ENCODE data around the gene GSC. TPM values are rescaled to one million over a fixed set of nuclear protein-coding genes. Genes with fewer than 3 reads are reported as not detected.

The GSC gene
- polyA plus RNA-seq, 1 donor (not counting 4 experiments of a cell fraction or from before 2014, with no cell fraction given) = not detected

GRCh38 chr14:94770251-94770749 is 387 bp upstream of the GSC start:
- Histone ChIP-seq H3K9ac (ENCODE audit: control insufficient read depth, extremely low read depth, insufficient read depth, low read length) (no peak overlapping the region), H3K36me3 (ENCODE audit: control insufficient read depth in 2 of 2, extremely low read depth in 1 of 2, insufficient read depth in 2 of 2, low read length in 2 of 2) (no peaks in the 10 kb centered on the region), H3K4me3 (ENCODE audit: control insufficient read depth in 2 of 3, extremely low read depth in 1 of 3, insufficient read depth in 2 of 3, low read depth in 1 of 3, low read length in 3 of 3) (peak overlapping the region in 2 of 3 experiments; percentile 20 to 62), H3K4me2 (ENCODE audit: control insufficient read depth, extremely low read depth, insufficient read depth, low read depth, low read length) (peak overlapping the region; percentile 62), H3K4me1 (ENCODE audit: control insufficient read depth, extremely low read depth, insufficient read depth, low read length) (peaks cover 7% of the 10 kb centered on the region), H3K27ac (ENCODE audit: control insufficient read depth, insufficient read depth, low read length) (no peak overlapping the region), H3K9me3 (ENCODE audit: control insufficient read depth, low read depth, low read length) (peaks cover 7% of the 10 kb centered on the region), H3K27me3 (ENCODE audit: control insufficient read depth, extremely low read depth, insufficient read depth, low read length) (peaks cover 88% of the 10 kb centered on the region), H2AFZ (ENCODE audit: control insufficient read depth, low read length) (no peak overlapping the region), H4K20me1 (ENCODE audit: control insufficient read depth, extremely low read depth, insufficient read depth, low read length) (no peaks in the 10 kb centered on the region), H3K79me2 (ENCODE audit: control insufficient read depth, insufficient read depth, low read length) (no peaks in the 10 kb centered on the region), H3K9me1 (ENCODE audit: control insufficient read depth, extremely low read depth, insufficient read depth, low read length) (no peaks in the 10 kb centered on the region)
- DNase-seq (ENCODE audit: low read depth, low spot score) = no peak
- dilution Hi-C loops (cut with MboI; ENCODE audit: extremely low pct_ligation_motif_present, low sequenced_read_pairs) = no loop called here
- no peak for FAIRE-seq
- TF ChIP-seq EZH2 (IDR thresholded peaks at IDR 0.05; ENCODE audit: low read length) (no peak), CTCF (optimal IDR thresholded peaks at IDR 0.05 in 1 of 3, IDR thresholded peaks at IDR 0.05 in 1 of 3, conservative IDR thresholded peaks at IDR 0.05 in 1 of 3; ENCODE audit: extremely low read depth in 1 of 3, insufficient read depth in 2 of 3, low read length in 3 of 3) (no peak)

- no peak for FAIRE-seq
- peak overlapping the region; percentile 46 for H2AFZ ChIP-seq (ENCODE audit: control insufficient read depth, low read length)
- H3K9me3 ChIP-seq (ENCODE audit: control insufficient read depth, low read depth, low read length) = peaks cover 7% of the 10 kb centered on the region
- peaks cover 75% of the 10 kb centered on the region for H3K27me3 ChIP-seq (ENCODE audit: control insufficient read depth, extremely low read depth, insufficient read depth, low read length)
- dilution Hi-C loops (cut with MboI; ENCODE audit: extremely low pct_ligation_motif_present, low sequenced_read_pairs) = no loop called here
- peak overlapping the region; percentile 8 to 62 (median 45) for H3K4me3 ChIP-seq (ENCODE audit: control insufficient read depth in 2 of 3, extremely low read depth in 1 of 3, insufficient read depth in 2 of 3, low read depth in 1 of 3, low read length in 3 of 3)
- no peak overlapping the region for H3K27ac ChIP-seq (ENCODE audit: control insufficient read depth, insufficient read depth, low read length)
- H3K4me2 ChIP-seq (ENCODE audit: control insufficient read depth, extremely low read depth, insufficient read depth, low read depth, low read length) = peak overlapping the region; percentile 62
- DNase-seq (ENCODE audit: low read depth, low spot score) = no peak
- no peaks in the 10 kb centered on the region for H3K36me3 ChIP-seq (ENCODE audit: control insufficient read depth in 2 of 2, extremely low read depth in 1 of 2, insufficient read depth in 2 of 2, low read length in 2 of 2)
- H4K20me1 ChIP-seq (ENCODE audit: control insufficient read depth, extremely low read depth, insufficient read depth, low read length) = no peaks in the 10 kb centered on the region
- H3K4me1 ChIP-seq (ENCODE audit: control insufficient read depth, extremely low read depth, insufficient read depth, low read length) = peaks cover 7% of the 10 kb centered on the region
- no peaks in the 10 kb centered on the region for H3K9me1 ChIP-seq (ENCODE audit: control insufficient read depth, extremely low read depth, insufficient read depth, low read length)
- no peaks in the 10 kb centered on the region for H3K79me2 ChIP-seq (ENCODE audit: control insufficient read depth, insufficient read depth, low read length)
- no peak overlapping the region for H3K9ac ChIP-seq (ENCODE audit: control insufficient read depth, extremely low read depth, insufficient read depth, low read length)
- no peak for TF ChIP-seq CTCF (optimal IDR thresholded peaks at IDR 0.05 in 1 of 3, IDR thresholded peaks at IDR 0.05 in 1 of 3, conservative IDR thresholded peaks at IDR 0.05 in 1 of 3; ENCODE audit: extremely low read depth in 1 of 3, insufficient read depth in 2 of 3, low read length in 3 of 3)
- no peak for TF ChIP-seq EZH2 (IDR thresholded peaks at IDR 0.05; ENCODE audit: low read length)
These were observed 1.2 kb downstream of the GSC start for GRCh38 chr14:94768521-94769390.

Data from keratinocyte (primary cell).